ENCODE data around the gene B3GNT4.

DNA sequence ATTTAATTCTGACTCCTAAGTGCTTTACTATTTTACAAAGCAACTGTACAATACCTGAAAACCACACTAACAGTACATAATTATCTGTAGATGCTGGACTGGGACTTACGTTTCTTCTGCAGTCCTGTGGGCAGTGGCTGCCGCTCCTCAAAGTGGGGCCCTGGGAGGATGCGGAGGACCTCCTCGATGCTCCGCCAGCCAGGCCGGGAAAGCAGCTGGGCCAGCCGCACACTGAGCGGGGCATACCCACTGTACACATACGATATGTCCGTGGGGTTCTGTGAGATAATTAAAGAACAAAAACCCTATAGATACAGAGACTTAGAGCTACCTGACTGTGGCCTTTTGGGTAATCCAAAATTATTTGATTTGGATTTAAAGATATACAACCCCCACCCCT lies 29.2 kb downstream of the B3GNT4 start:
- TF ChIP-seq, protein P1, sequence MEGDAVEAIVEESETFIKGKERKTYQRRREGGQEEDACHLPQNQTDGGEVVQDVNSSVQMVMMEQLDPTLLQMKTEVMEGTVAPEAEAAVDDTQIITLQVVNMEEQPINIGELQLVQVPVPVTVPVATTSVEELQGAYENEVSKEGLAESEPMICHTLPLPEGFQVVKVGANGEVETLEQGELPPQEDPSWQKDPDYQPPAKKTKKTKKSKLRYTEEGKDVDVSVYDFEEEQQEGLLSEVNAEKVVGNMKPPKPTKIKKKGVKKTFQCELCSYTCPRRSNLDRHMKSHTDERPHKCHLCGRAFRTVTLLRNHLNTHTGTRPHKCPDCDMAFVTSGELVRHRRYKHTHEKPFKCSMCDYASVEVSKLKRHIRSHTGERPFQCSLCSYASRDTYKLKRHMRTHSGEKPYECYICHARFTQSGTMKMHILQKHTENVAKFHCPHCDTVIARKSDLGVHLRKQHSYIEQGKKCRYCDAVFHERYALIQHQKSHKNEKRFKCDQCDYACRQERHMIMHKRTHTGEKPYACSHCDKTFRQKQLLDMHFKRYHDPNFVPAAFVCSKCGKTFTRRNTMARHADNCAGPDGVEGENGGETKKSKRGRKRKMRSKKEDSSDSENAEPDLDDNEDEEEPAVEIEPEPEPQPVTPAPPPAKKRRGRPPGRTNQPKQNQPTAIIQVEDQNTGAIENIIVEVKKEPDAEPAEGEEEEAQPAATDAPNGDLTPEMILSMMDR (IDR thresholded peaks at IDR 0.05) = no peak
- TF ChIP-seq POLR2A (IDR thresholded peaks at IDR 0.05) (no peak), POLR2AphosphoS5 (IDR thresholded peaks at IDR 0.05) (no peak)

Data from sigmoid colon (tissue), 4 donors.